HG02571 (cell line): ENCODE data around the gene HDAC4.
"Not testable (repeated sequence)": the region's sequence is repeated elsewhere in the genome, so short reads cannot be mapped to it uniquely, and the experiment has no call there.

Source experiments
- ATAC-seq: cut with Tn5 transposase; IDR thresholded peaks from one replicate; pipeline ENCODE4 v1.9.1; 2021; ENCODE audit warnings: mild to moderate bottlenecking, moderate library complexity; ENCODE audit not compliant: unreplicated experiment

HDAC4 gene

GRCh38 chr2:239400596-239401066 is at the start of gene HDAC4:
TSS of gene HDAC4 (minus strand) at chr2:239401020. CDS start at chr2:239352699, 48,321 bp downstream.
- no peak for ATAC-seq

- ATAC-seq, result not testable (repeated sequence)
Observed at GRCh38 chr2:239449468-239449867, 48.6 kb upstream of the HDAC4 start.

- ATAC-seq, result no peak
Observed at GRCh38 chr2:239445771-239446524, 45.1 kb upstream of the HDAC4 start.

GRCh38 chr2:239444626-239445577 is 44.1 kb upstream of the HDAC4 start:
- no peak for ATAC-seq

GRCh38 chr2:239443666-239444567 is 43.1 kb upstream of the HDAC4 start:
- ATAC-seq, result no peak

- ATAC-seq, result no peak
Observed at GRCh38 chr2:239443102-239443620, 42.3 kb upstream of the HDAC4 start.

- ATAC-seq, result no peak
Observed at GRCh38 chr2:239442192-239442591, 41.4 kb upstream of the HDAC4 start.

- no peak for ATAC-seq
Observed at GRCh38 chr2:239441261-239442078, 40.6 kb upstream of the HDAC4 start.

GRCh38 chr2:239440511-239440959 is 39.7 kb upstream of the HDAC4 start:
- ATAC-seq, result no peak

- ATAC-seq, result no peak
Observed at GRCh38 chr2:239439754-239440315, 39.0 kb upstream of the HDAC4 start.

GRCh38 chr2:239438995-239439753 is 38.4 kb upstream of the HDAC4 start:
- ATAC-seq, result no peak

GRCh38 chr2:239438368-239438767 is 37.5 kb upstream of the HDAC4 start:
- no peak for ATAC-seq

GRCh38 chr2:239436669-239437335 is 36.0 kb upstream of the HDAC4 start:
- no peak for ATAC-seq

- ATAC-seq, result no peak
Observed at GRCh38 chr2:239436076-239436475, 35.3 kb upstream of the HDAC4 start.

- no peak for ATAC-seq
Observed at GRCh38 chr2:239433777-239434403, 33.1 kb upstream of the HDAC4 start.

- ATAC-seq, result no peak
Observed at GRCh38 chr2:239432174-239432573, 31.4 kb upstream of the HDAC4 start.

GRCh38 chr2:239431536-239431935 is 30.7 kb upstream of the HDAC4 start:
- ATAC-seq, result no peak
